Tibial nerve (tissue), 3 donors: ENCODE data around the gene VCX3A.

Experiments used
- CTCF ChIP-seq, 5 experiments: fragments of 200-600 bp in 3 of 5; fragments of 450-650 bp in 2 of 5; sonication (generic) in 3 of 5; IDR thresholded peaks; one replicate each; pipeline ENCODE4 v1.5.1; 2016 to 2019; ENCODE audit warnings: antibody characterized with exemption in 5 of 5, mild to moderate bottlenecking in 3 of 5, moderate library complexity in 2 of 5
- POLR2A ChIP-seq, 2 donors: fragments of 450-650 bp; IDR thresholded peaks; one replicate each; pipeline ENCODE4 v1.6.1; 2017; ENCODE audit warnings: antibody characterized with exemption in 2 of 2, mild to moderate bottlenecking in 2 of 2, moderate library complexity in 2 of 2

DNA sequence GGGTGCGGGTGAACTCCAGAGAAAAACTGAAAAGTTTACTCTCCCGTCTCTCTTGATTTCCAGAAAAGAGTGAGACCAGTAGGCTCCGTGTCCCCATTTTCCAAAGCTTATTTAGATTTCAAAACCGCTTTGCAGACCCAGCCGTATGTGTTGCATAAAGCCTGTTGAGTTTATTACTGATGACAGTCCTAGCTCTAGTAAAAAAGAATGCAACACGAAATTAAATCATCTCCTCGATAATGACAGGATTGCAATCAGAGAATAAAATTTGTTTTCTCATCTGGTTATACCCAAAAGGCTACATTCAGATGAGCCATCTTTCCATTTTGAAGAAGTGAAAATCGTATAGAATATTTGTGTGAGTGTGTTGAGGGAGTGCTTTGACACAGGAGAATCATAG lies 16.1 kb upstream of the VCX3A start:
- TF ChIP-seq CTCF (IDR thresholded peaks at IDR 0.05) (no peak), POLR2A (IDR thresholded peaks at IDR 0.05) (no peak)
